Measurements from ENCODE around the gene RNF17. TPM values are rescaled to one million over a fixed set of nuclear protein-coding genes. Genes with fewer than 3 reads are reported as not detected.

Gene RNF17
- total and polyA plus RNA-seq, 2 of the 8 experiments (the other 6 are each of a cell fraction or from before 2014, with no cell fraction given), result not detected

DNA sequence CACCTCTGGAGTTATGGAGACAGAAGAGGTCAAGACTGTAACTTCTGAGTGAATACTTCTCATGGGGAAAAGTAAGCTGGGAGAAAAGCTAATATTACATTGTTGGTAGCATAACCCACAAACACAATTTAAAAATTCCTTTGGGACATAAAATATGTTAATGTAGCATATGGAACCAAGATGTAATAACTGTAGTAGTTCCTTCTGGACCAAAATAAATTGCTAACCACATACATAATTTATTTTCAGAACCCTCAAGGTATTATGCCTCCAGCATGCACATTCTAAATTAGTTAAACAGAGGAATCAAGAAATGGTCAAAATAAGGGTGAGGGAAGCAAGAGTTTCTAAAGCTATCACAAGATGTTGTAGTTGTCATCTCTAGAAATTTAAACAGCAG is 4.8 kb upstream of the RNF17 start:
- Histone ChIP-seq H3K9ac (replicated peaks in 1 of 4; ENCODE audit: extremely low read depth in 1 of 4, low read depth in 3 of 4, low read length in 3 of 4) (no peak overlapping the region), H4K8ac (ENCODE audit: extremely low read depth, insufficient read depth, low read length) (no peak overlapping the region), H3K27me3 (replicated peaks in 1 of 4; ENCODE audit: control insufficient read depth in 3 of 4, extremely low read depth in 1 of 4, insufficient read depth in 3 of 4, low read length in 3 of 4) (peaks cover 0 to 1% (median 0%) of the 10 kb centered on the region in 4 experiments; a peak in 1 of 7 replicates), H3K4me2 (ENCODE audit: insufficient read depth in 1 of 2, low read depth in 2 of 2, low read length in 2 of 2) (no peak overlapping the region), H4K91ac (replicated peaks; ENCODE audit: insufficient read length, low read length) (no peak overlapping the region), H3K4ac (replicated peaks; ENCODE audit: insufficient read length, low read depth, low read length) (no peak overlapping the region), H2AK5ac (ENCODE audit: low read depth, low read length) (no peak overlapping the region), H2BK15ac (ENCODE audit: low read length) (no peak overlapping the region), H3K14ac (ENCODE audit: insufficient read length) (no peak overlapping the region), H4K20me1 (replicated peaks in 1 of 2; ENCODE audit: control insufficient read depth in 1 of 2, insufficient read depth in 2 of 2, low read length in 2 of 2) (no peaks in the 10 kb centered on the region), H3K79me2 (ENCODE audit: control insufficient read depth in 1 of 2, insufficient read depth in 2 of 2, low read length in 2 of 2) (no peaks in the 10 kb centered on the region), H3K36me3 (ENCODE audit: control insufficient read depth in 2 of 4, insufficient read depth in 4 of 4, low read length in 3 of 4) (no peaks in the 10 kb centered on the region), H3K56ac (replicated peaks; ENCODE audit: insufficient read length, low read depth, low read length) (no peak overlapping the region), H4K5ac (ENCODE audit: insufficient read length, low read depth, low read length) (no peak overlapping the region), H3K23me2 (ENCODE audit: low read depth, low read length) (no peaks in the 10 kb centered on the region), H3K4me3 (ENCODE audit: extremely low read depth in 1 of 4, insufficient read depth in 2 of 4, low read depth in 3 of 4, low read length in 4 of 4) (no peak overlapping the region), H3K23ac (ENCODE audit: insufficient read length) (no peak overlapping the region), H2BK120ac (replicated peaks; ENCODE audit: low read depth, low read length) (no peak overlapping the region), H3K18ac (ENCODE audit: extremely low read depth, low read length) (no peak overlapping the region), H2BK12ac (ENCODE audit: low read depth, low read length) (no peak overlapping the region), H3K79me1 (ENCODE audit: low read depth, low read length) (no peaks in the 10 kb centered on the region), H3K27ac (ENCODE audit: low read depth, low read length) (no peak overlapping the region), H2BK5ac (ENCODE audit: low read depth, low read length) (no peak overlapping the region), H3K4me1 (replicated peaks in 1 of 4; ENCODE audit: control insufficient read depth in 3 of 4, insufficient read depth in 4 of 4, low read length in 3 of 4) (no peaks in the 10 kb centered on the region), H2BK20ac (ENCODE audit: low read length) (no peak overlapping the region), H2AFZ (ENCODE audit: low read length) (no peak overlapping the region), H3K9me3 (ENCODE audit: insufficient read depth in 2 of 2, low read depth in 1 of 2, low read length in 1 of 2) (no peaks in the 10 kb centered on the region; a peak in 1 of 4 replicates)
- DNase-seq (ENCODE audit: low read depth in 1 of 2, low spot score in 2 of 2) (no peak), FAIRE-seq (no peak)
- CTCF ChIA-PET (ENCODE audit: partially characterized antibody), result no interaction called here
- POLR2A ChIA-PET (ENCODE audit: partially characterized antibody), result interaction anchor here (1.4 kb wide), 1 partner anchor 10 kb away, joined by 3 read pairs; no protein-coding TSS in a partner anchor
- TF ChIP-seq RBBP5 (IDR thresholded peaks at IDR 0.05; ENCODE audit: borderline replicate concordance, low read depth, low read length) (no peak), RFX5 (IDR thresholded peaks at IDR 0.05; ENCODE audit: borderline replicate concordance, low read depth, low read length) (no peak), CTCF (IDR thresholded peaks at IDR 0.05; ENCODE audit: control extremely low read depth in 1 of 3, insufficient read depth in 1 of 3, low read depth in 1 of 3, low read length in 3 of 3) (no peak)
